ENCODE data around the gene SGIP1. TPM values are rescaled to one million over a fixed set of nuclear protein-coding genes. Genes with fewer than 3 reads are reported as not detected.
"Not testable (repeated sequence)": the region's sequence is repeated elsewhere in the genome, so short reads cannot be mapped to it uniquely, and the experiment has no call there.

Gene SGIP1
- total RNA-seq, 1 donor from 2014 or later: 7.0 TPM

DNA sequence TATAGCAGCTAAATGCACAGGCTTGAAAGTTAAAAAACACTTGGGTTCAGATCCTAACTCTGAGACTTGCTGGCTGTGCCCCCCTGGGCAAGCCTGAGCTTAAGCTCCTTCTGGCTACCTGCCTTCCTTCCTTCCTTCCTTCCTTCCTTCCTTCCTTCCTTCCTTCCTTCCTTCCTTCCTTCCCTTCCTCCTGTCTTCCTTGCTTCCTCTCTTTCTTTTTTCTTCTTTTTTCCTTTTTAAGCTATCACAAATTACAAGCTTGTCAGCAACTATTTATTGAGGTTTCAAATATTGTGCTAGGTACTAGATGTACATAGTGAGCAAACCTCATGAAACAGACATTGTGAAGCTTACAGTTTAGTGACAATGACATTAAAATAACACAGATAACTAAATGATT is 15.1 kb downstream of the SGIP1 start:
- DNase-seq (ENCODE audit: low spot score): no peak
- intact Hi-C loops (cut with DNase I): no loop called here

DNA sequence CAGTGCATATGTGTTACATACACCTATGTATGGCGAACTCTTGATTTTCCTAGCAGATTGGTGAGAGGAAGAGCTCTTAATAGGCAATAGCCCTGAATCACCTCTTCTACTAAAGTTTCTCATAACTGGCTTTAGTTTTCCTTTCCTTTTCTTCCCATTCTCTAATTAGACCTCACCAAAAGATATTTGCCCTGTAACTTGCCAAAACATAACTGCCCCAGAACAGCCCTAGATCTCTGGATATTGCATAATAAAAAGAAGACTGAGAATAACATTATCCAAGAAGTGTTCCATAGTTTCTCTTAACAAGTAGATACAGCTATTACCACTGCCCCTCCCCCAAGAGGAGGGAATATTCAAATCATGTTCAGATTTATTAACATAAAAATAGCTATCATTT is 16.3 kb downstream of the SGIP1 start:
- no peak for DNase-seq (ENCODE audit: low spot score)
- intact Hi-C loops (cut with DNase I): no loop called here

DNA sequence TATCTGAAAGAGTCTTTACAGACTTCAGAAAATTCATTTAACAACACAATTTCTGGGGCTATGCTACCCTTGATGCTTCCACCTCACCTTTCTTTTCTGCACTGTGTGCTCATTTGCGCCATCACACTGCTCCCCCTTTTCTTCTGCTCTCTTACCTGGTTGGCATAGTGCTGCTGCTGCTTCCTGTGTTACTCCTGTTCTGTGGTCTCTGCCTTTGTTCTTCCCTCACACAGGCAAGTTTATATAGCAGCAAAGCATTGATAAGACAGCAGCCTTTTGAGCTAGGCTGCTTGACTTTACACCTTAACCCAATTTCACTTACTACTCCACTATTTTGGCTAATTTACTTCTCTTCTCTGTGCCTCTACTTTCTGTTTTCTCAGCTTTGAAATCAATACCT is 18.3 kb downstream of the SGIP1 start:
- intact Hi-C loops (cut with DNase I): no loop called here

DNA sequence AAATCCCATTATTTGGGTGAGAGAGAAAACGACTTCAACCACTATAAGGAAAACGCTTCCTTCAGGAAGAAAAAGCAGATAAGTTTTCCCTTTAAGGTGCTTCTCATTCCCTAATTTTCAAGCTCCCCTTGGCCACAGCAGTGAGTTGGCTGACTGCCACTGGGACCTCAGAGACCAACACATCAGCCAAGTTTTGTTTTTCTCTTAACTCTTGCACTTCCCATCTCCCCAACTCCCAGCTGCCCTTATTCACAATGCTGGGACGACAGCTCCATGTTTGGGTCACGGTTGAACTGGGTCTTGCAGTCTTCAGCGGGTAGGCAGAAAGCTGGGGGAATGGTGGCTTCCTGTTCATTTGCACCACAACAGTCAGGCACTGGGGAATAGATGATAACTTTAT is 18.9 kb downstream of the SGIP1 start:
- DNase-seq (ENCODE audit: low spot score): no peak
- intact Hi-C loops (cut with DNase I): no loop called here

More for the DNA sequence above, 18.3 kb downstream of the SGIP1 start:
- no peak for DNase-seq (ENCODE audit: low spot score)

DNA sequence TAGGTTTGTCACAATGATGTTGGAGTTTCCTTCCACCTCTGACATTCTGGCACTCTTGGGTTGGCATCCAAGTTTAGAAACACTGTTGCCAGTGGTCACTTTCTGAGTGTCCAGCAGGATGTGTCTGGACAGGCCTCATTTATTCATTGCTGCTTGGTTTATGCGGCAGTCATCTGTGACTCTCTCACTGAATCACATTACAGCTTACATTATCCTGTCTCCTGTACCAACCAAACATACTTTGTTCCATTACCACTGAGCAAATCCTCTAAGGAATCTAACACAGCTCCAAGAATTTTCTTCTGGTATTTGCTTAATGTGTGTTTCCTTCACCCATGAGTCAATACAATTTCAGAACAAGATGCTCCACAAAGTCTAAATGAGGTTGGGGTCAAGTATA is 19.9 kb downstream of the SGIP1 start:
- no peak for DNase-seq (ENCODE audit: low spot score)
- intact Hi-C loops (cut with DNase I): no loop called here

DNA sequence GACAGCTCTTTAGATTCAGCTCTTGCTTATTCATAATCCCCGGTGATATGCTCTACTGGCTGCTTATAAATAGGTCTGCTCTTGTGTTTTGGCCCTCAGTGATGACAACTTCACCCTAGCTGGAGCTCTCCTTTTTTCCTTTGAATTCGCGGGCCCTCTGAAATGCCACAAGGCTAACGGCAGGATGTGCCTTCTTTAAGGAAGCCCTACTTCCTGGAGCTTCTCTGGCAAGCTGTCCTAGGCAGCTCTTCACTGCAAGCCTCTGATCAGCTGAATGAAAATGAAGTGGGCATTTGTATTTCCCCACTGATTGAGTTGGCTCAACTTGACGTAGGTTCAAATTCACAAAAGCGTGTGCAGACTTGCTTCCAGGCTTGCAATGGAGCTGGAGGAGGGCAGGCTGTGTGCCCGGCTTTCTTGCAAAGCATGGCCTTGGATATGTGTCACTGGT is 22.2 kb downstream of the SGIP1 start:
- intact Hi-C loops (cut with DNase I): no loop called here
- no peak for DNase-seq (ENCODE audit: low spot score)

DNA sequence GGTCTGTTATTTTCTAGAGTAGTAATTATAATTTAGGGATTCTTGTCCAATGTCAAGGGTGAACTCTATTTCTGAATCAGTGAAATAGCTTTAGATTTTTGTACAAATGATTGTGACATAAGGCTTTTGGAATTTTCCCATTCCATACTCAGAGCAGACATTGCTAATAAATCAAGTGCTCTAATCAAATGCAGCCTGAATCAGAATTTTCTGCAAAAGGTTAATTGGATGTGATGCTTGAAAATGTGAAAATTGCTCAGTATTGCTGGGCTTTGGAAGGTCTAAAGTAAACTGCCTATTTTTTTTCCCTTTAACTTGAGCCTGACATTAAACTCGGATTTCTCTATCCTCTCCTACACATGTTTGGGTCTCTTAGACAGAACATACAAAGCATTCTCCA is 23.2 kb downstream of the SGIP1 start:
- no peak for DNase-seq (ENCODE audit: low spot score)
- intact Hi-C loops (cut with DNase I): no loop called here

DNA sequence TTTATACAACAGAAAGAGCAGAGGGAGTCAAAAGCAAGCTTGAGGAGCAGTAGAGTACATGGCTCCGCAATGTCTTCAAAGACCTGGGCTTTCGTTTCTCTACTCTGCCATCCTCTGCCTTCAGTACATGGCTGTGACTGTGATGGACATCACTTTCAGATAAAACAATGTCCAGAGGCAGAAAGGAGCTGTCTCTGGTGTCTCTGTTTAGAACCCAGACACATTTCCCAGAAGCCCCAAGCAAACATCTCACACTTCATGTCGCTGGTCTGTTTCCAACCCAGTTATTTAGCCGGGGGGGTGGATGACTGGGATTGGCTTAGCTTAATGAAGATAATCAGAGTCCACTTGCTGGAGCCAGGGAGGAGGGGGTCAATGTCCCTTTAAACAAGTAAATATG is 25.6 kb downstream of the SGIP1 start:
- intact Hi-C loops (cut with DNase I): no loop called here
- no peak for DNase-seq (ENCODE audit: low spot score)

DNA sequence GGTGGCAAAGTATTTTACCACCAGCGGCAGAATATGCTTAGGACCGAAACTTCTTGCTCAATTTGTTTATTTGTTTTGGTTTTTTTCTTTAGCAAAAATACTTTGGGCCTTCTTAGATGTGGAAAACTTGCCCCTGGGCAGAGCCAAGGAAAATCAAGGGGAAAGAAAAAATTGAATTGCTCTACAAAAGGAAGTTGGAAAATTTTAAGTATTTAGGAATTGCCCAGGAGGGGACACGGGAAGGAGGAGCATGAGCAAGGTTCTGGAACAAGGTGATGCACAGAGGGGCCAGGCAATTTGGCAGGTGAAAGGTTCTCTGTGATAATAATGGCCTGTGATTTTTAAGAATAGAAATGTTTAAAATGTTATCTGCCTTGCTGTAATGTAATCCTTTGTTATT is 28.6 kb downstream of the SGIP1 start:
- intact Hi-C loops (cut with DNase I): no loop called here
- DNase-seq (ENCODE audit: low spot score): no peak

DNA sequence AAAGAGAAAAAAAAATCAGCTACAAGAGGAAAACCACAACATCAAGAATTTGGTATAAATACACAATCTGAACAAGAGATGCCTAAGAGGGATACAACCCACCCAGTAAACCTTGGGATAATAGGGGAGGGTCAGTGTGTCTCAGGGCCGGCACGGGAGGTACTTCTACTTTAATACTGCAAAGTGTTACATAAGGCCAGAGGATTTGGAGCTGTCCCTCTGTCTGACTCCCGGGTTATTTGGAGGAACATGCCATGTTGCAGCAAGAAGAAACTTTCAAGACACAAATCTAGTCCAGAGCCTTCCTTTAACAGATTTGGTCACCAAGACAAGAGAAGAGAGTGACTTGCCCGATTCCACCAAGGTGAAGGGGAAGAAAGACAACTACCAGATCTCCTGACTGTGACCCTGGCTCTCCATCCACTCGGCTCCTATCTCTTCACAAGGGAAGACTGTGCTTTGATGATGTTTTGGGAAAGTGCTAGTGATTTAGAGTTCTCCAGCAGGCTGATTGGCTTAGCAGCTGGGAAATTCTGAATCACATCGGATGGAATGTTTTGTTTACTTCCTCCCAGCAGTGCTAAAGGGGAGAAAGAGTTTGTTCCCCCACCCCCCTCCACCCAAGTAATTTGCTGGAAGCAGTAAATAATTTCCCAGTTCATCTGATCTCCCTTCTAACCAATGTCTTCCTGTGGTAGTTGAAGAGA is 29.3 kb downstream of the SGIP1 start:
- intact Hi-C loops (cut with DNase I): no loop called here
- no peak for DNase-seq (ENCODE audit: low spot score)

DNA sequence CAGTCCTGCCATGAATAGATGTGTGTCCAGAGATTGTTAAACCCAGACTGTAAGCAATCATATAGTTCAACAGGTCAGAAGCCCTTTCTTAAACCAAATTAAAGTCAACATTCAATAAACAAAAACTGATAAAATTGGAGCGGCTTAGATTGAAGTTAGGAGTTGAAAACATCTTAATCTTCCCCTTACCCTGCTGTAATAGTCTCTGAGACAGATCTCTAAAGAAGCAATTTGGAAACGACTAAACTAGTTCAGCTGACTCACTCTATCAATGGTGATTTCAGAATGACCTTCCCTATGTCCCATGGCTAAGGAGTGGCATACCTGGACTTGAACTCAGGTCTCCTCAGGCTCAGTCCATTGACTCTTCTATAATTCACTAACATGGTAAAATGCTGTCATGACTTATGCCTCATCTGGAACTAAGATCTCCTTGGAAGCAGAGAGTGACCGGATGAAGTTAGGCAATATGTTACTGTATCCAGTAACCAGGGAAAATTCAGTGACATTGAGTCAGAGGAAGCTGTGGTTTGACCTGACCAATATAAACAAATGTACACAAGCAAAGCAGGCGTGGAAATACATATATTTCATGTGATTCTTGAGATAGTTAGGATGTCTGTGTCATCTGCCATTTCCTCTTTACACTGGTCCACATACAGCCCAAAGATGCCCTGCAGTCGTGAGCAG is 30.1 kb downstream of the SGIP1 start:
- intact Hi-C loops (cut with DNase I): no loop called here
- no peak for DNase-seq (ENCODE audit: low spot score)

DNA sequence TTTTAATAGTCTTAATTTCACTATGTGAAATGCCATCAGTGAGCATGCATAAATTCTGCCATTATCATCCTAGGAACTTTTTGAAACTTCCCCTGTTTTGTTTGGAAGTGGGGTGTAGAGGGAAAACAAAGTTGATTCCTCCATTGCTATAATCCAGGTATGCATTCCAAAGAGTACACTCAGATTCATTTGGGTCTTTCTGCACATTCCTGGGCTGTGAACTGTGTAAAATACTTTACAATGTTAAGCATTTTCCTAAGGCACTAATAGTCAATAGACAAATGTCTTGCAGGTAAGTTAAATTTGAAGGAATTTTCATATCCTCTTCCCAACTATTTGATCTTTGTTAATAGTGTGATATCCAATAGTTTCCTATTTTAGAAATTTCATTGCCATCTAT is 36.2 kb downstream of the SGIP1 start:
- intact Hi-C loops (cut with DNase I): no loop called here
- DNase-seq (ENCODE audit: low spot score): no peak

DNA sequence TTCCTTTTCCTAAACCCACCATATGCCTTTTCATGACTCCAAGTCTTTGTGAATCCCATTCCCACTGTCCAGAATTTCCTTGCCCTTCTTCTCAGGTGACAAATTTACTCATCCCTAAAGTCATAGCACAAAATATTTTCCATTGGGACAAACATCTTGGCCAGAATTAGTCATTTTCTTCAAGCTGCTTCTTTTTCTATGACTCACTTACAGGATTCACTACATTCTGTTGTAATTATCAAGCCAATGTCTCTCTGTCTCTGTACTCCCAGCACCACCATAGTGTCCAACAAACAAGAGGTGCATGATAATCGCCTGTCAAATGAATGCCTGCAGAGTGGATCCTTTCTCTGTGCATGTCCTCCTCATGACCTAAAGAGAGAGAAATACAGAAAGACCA is 37.8 kb downstream of the SGIP1 start:
- DNase-seq (ENCODE audit: low spot score): no peak
- intact Hi-C loops (cut with DNase I): no loop called here

DNA sequence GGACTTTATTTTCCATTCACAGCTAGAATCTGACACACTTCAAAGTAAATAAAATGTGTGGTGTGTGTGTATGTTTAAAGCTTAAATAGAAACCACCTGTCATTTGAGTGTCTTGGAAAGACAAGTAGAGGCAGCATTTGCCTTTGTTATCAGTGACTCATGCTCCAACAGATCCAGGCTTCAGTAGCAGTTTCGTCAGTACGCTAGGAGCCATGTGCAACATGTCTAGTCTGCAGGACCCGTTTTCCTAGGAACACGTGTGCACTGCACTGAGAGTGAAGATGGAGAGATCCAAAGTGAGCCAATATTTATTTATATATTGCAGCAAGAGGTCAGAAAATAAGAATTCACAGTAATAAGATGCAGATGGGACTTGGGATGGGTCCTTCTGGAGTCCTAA is 41.8 kb downstream of the SGIP1 start:
- intact Hi-C loops (cut with DNase I): no loop called here
- no peak for DNase-seq (ENCODE audit: low spot score)

DNA sequence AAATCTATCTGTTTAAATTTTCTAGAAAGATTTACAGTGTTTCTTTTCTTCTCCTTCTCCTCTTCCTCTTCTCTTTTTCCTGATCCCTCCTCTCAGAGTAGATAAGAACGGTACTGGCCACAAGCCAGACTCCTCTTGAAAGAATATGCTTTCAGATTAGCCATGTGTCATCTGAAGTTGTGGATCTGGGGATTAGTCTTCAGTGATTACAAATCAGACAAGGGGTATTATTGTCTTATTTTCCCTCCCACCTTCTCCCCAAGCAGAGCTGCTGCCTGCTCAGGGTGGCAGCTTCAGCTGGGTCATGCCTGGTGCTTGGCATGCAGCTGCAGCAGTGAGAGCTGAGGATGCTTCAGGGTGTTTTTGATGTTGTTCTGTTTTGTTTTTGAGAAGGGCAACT is 42.7 kb downstream of the SGIP1 start:
- intact Hi-C loops (cut with DNase I): no loop called here
- DNase-seq (ENCODE audit: low spot score): no peak

DNA sequence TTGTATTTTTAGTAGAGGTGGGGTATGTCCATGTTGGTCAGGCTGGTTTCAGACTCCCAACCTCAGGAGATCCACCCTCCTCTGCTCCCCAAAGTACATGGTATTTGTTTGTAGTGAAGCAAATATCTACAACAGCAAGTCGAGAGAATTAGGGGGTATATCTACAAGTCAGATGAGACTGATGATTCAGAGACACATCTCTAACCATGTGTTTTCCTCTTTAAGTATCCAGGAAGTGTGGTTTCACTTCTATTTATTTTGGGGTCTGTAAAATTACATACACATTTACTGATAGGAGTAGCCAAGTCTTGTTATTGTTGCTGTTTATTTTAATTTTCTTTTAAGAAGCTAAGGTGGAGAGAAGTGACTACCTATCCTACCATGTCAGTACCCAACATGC is 44.9 kb downstream of the SGIP1 start:
- intact Hi-C loops (cut with DNase I): no loop called here
- DNase-seq (ENCODE audit: low spot score): no peak

DNA sequence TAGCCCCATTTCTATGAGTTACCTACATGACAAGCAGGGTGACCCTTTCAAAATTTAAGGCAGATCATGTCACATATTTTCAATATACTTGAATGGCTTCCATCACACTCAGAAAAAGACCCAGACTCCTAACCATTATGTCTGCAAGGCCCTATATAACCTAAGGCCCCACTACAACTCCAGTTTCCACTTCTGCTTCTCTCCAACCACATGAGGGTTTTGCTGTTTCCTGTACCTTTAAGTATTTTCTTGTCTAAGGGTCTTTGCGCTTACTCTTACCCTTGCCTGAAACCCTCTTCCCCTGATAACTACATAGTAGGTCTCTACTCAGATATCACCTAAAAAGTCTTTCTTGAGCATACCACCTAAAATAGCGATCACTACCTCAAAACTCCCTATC is 46.1 kb downstream of the SGIP1 start:
- intact Hi-C loops (cut with DNase I): no loop called here
- DNase-seq (ENCODE audit: low spot score): no peak

DNA sequence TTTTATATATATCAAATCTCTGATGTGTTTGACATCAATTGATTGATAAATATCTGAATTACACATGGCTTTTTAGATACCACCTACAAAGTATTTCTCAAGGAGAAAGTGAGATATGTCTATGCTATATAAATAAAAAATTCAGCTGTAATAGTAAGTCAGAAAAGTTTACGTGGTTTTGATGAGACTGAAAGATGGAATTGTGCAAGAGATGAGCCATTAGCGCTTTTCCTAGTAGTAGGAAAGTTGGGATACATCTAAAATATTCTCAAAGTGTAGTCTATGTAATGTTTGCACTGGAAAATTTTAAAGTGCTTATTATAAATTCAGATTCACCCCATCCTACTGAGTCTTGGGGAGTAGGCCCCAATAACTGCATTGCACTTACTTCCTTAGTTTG is 49.1 kb downstream of the SGIP1 start:
- DNase-seq (ENCODE audit: low spot score): no peak
- intact Hi-C loops (cut with DNase I): no loop called here

DNA sequence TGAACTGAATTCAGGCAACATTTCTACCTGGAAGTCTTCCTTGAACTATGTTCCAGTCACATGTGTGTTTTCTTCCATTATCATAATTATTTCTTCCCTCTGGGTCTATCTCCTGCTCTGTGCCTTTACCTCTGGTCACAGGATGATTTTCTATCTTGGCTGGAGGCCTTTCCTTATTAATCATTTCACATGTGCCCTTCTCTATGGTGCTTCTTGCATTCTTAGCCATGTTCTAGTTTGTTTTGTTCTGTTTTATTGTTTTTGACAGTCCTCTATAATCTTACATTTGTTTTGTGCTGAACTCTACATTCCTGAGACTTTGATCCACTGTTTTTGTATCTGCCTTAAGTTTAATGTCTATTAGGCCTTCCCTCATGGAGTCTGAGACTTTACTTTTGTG is 51.0 kb downstream of the SGIP1 start:
- intact Hi-C loops (cut with DNase I): no loop called here
- no peak for DNase-seq (ENCODE audit: low spot score)

DNA sequence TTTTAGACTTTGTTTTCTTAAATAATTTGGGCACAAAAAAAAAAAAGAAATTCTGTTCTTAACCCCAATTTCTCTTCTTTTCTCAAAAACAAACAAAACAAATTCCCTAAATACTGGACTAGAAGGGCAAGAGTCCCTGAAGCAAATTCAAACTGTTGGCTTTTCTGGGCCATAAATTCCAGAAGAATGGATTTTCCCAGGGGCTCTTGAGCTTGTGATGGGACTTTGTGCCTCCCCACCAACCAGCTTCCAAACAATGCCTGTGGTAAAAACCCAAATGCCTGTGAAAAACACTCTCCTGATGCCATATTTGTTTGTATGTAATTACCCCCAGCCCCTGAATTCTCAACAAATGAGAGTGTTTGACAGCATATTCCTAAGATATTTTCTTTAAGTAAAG is 55.4 kb downstream of the SGIP1 start:
- no peak for DNase-seq (ENCODE audit: low spot score)
- intact Hi-C loops (cut with DNase I): no loop called here

DNA sequence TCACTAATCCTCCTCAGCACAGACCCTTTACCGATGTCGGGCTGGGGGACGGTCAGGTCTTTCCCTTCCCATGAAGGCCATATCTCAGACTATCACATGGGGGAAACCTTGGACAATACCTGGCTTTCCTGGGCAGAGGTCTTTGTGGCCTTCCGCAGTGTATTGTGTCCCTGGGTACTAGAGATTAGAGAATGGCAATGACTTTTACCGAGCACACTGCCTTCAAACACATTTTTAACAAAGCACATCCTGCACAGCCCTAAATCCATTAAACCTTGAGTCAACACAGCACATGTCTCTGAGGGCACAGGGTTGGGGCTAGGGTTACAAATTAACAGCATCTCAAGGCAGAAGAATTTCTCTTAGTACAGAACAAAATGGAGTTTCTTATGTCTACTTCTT is 58.2 kb downstream of the SGIP1 start:
- intact Hi-C loops (cut with DNase I); DNase-seq (ENCODE audit: low spot score): not testable (repeated sequence)

DNA sequence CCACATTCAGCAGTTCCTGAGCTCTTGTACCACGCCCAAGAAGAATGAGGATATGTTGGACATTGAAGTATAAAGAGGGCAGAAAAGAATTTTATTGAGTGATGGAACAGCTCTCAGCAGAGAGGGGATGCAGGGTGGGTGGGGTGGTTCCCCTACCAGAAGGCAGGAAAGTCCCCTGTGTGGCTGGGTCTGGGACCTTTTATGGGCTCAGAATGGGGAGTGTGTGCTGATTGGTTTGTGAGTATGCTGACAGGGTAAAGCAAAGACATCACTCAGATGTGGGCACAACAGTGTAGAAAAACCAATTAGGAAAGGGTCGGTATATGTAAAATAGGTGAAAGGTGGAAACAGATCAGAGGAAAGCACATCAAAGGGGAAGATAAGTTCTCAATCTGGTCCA is 62.2 kb downstream of the SGIP1 start:
- intact Hi-C loops (cut with DNase I): no loop called here

More for the DNA sequence above, 62.2 kb downstream of the SGIP1 start:
- DNase-seq (ENCODE audit: low spot score): no peak

Data from cardiac septum (tissue), 1 donor.